H9 (cell line): ENCODE data around the gene PFDN2. TPM values are rescaled to one million over a fixed set of nuclear protein-coding genes. Genes with fewer than 3 reads are reported as not detected.

Experiments used
- DNase-seq: peaks from one replicate; pipeline ENCODE4 v3.0.0-alpha.2; 2017
- H2AFZ ChIP-seq: one replicate; pipeline ENCODE4 v1.6.1; 2013; ENCODE audit warnings: mild to moderate bottlenecking, low read length, control low read depth, moderate library complexity
- H2AK5ac ChIP-seq: 2 replicates; pipeline ENCODE4 v1.6.1; 2013; ENCODE audit warnings: low read length, control low read depth, mixed read lengths; ENCODE audit not compliant: insufficient read length
- H2BK120ac ChIP-seq: one replicate; pipeline ENCODE4 v1.6.1; 2013; ENCODE audit warnings: low read depth, mild to moderate bottlenecking, low read length, control low read depth, inconsistent platforms; ENCODE audit not compliant: poor library complexity, severe bottlenecking
- H2BK12ac ChIP-seq: 2 replicates; pipeline ENCODE4 v1.6.1; 2013; ENCODE audit warnings: low read length, control low read depth, mixed read lengths, low read depth; ENCODE audit not compliant: insufficient read length
- H2BK15ac ChIP-seq: 2 replicates; pipeline ENCODE4 v1.6.1; 2013; ENCODE audit warnings: low read depth, low read length, control low read depth
- H2BK20ac ChIP-seq: one replicate; pipeline ENCODE4 v1.6.1; 2013; ENCODE audit warnings: low read depth, mild to moderate bottlenecking, low read length, control low read depth, inconsistent platforms; ENCODE audit not compliant: poor library complexity, severe bottlenecking
- H2BK5ac ChIP-seq: 2 replicates; pipeline ENCODE4 v1.6.1; 2013; ENCODE audit warnings: low read length, control low read depth, mixed read lengths; ENCODE audit not compliant: insufficient read length
- H3K14ac ChIP-seq: 2 replicates; pipeline ENCODE4 v1.6.1; 2013; ENCODE audit warnings: low read length, control low read depth; ENCODE audit not compliant: insufficient read depth
- H3K18ac ChIP-seq: 2 replicates; pipeline ENCODE4 v1.6.1; 2013; ENCODE audit warnings: low read depth, mild to moderate bottlenecking, mixed read lengths, low read length, control low read depth; ENCODE audit not compliant: insufficient read length
- H3K23ac ChIP-seq: 2 replicates; pipeline ENCODE4 v1.6.1; 2013; ENCODE audit warnings: low read length, control low read depth, mixed read lengths, low read depth; ENCODE audit not compliant: insufficient read length
- H3K23me2 ChIP-seq: 2 replicates; pipeline ENCODE4 v1.6.1; 2013; ENCODE audit warnings: low read depth, mild to moderate bottlenecking, mixed read lengths, low read length, control low read depth; ENCODE audit not compliant: insufficient read length, poor library complexity, severe bottlenecking
- H3K27ac ChIP-seq: 2 replicates; pipeline ENCODE4 v1.5.1; 2013; ENCODE audit warnings: low read length, control low read depth, mixed read lengths, low read depth; ENCODE audit not compliant: insufficient read length
- H3K27me3 ChIP-seq: 2 replicates; pipeline ENCODE4 v1.6.1; 2013; ENCODE audit warnings: low read length, control low read depth, inconsistent platforms; ENCODE audit not compliant: insufficient read depth
- H3K4ac ChIP-seq: 2 replicates; pipeline ENCODE4 v1.6.1; 2013; ENCODE audit warnings: low read depth, mild to moderate bottlenecking, control low read depth, inconsistent platforms, low read length, moderate library complexity
- H3K4me1 ChIP-seq: 2 replicates; pipeline ENCODE4 v1.6.1; 2013; ENCODE audit warnings: low read length, control low read depth, inconsistent platforms; ENCODE audit not compliant: insufficient read depth
- H3K4me2 ChIP-seq: 2 replicates; pipeline ENCODE4 v1.6.1; 2013; ENCODE audit warnings: low read length, control low read depth, mixed read lengths; ENCODE audit not compliant: insufficient read length, insufficient read depth
- H3K56ac ChIP-seq: 2 replicates; pipeline ENCODE4 v1.6.1; 2013; ENCODE audit warnings: low read depth, mild to moderate bottlenecking, mixed read lengths, low read length, control low read depth; ENCODE audit not compliant: insufficient read length
- H3K79me1 ChIP-seq: 2 replicates; pipeline ENCODE4 v1.6.1; 2013; ENCODE audit warnings: low read depth, mild to moderate bottlenecking, moderate library complexity, low read length, control low read depth, inconsistent platforms; ENCODE audit not compliant: insufficient read depth, poor library complexity, severe bottlenecking
- H3K79me2 ChIP-seq: 2 replicates; pipeline ENCODE4 v1.6.1; 2013; ENCODE audit warnings: low read length, control low read depth, inconsistent platforms; ENCODE audit not compliant: insufficient read depth
- H3K9ac ChIP-seq: 2 replicates; pipeline ENCODE4 v1.6.1; 2013; ENCODE audit warnings: low read length, control low read depth, mixed read lengths; ENCODE audit not compliant: insufficient read length; ENCODE audit errors: extremely low read depth
- H3K9me3 ChIP-seq: one replicate; pipeline ENCODE4 v1.6.1; 2013; ENCODE audit warnings: low read depth, low read length, inconsistent platforms; ENCODE audit not compliant: control insufficient read depth
- H3T11ph ChIP-seq: one replicate; pipeline ENCODE4 v1.6.1; 2013; ENCODE audit warnings: mild to moderate bottlenecking, low read length, control low read depth, inconsistent platforms
- H4K20me1 ChIP-seq: one replicate; pipeline ENCODE4 v1.6.1; 2013; ENCODE audit not compliant: control insufficient read depth, insufficient read length, insufficient read depth
- H4K5ac ChIP-seq: 2 replicates; pipeline ENCODE4 v1.6.1; 2013; ENCODE audit warnings: low read depth, mild to moderate bottlenecking, mixed read lengths, low read length, control low read depth; ENCODE audit not compliant: insufficient read length
- H4K8ac ChIP-seq: replicated peaks from 2 replicates; pipeline ENCODE4 v1.6.1; 2013; ENCODE audit warnings: low read length, control low read depth, mixed read lengths, low read depth; ENCODE audit not compliant: insufficient read length
- H4K91ac ChIP-seq: 2 replicates; pipeline ENCODE4 v1.6.1; 2013; ENCODE audit warnings: low read depth, mild to moderate bottlenecking, moderate library complexity, mixed read lengths, low read length, control low read depth; ENCODE audit not compliant: insufficient read length
- H3K27ac Mint-ChIP-seq, 3 experiments: 2 replicates in 2 of 3; 3 replicates in 1 of 3; pipeline ENCODE4 v1.8.0; 2020 to 2021; ENCODE audit warnings: mixed read lengths in 3 of 3, mild to moderate bottlenecking in 1 of 3, moderate library complexity in 1 of 3
- H3K27me3 Mint-ChIP-seq: 2 replicates; pipeline ENCODE4 v1.8.0; 2021; ENCODE audit warnings: low read depth, mild to moderate bottlenecking, moderate library complexity, mixed read lengths
- H3K36me3 Mint-ChIP-seq, 3 experiments: 2 replicates in 2 of 3; 3 replicates in 1 of 3; pipeline ENCODE4 v1.8.0; 2020 to 2021; ENCODE audit warnings: low read depth in 3 of 3, mixed read lengths in 3 of 3; ENCODE audit not compliant: insufficient read depth in 1 of 3
- H3K4me1 Mint-ChIP-seq, 2 experiments: 2 replicates each; pipeline ENCODE4 v1.8.0; 2020; ENCODE audit warnings: mixed read lengths in 2 of 2
- H3K4me3 Mint-ChIP-seq, 2 experiments: 2 replicates in 1 of 2; 3 replicates in 1 of 2; pipeline ENCODE4 v1.8.0; 2020 to 2021; ENCODE audit warnings: mild to moderate bottlenecking in 2 of 2, mixed read lengths in 2 of 2, moderate library complexity in 1 of 2
- H3K9me3 Mint-ChIP-seq, 2 experiments: 2 replicates in 1 of 2; 3 replicates in 1 of 2; pipeline ENCODE4 v1.8.0; 2020; ENCODE audit warnings: mild to moderate bottlenecking in 2 of 2, mixed read lengths in 2 of 2, moderate library complexity in 1 of 2
- WGBS: extraction: QIAGEN DNeasy Blood & Tissue Kit; methylation state at CpG from one replicate; pipeline ENCODE4 v1.1.7; 2013; ENCODE audit warnings: missing lambda C conversion rate, low lambda C conversion rate, mixed read lengths; ENCODE audit not compliant: insufficient read length; ENCODE audit errors: extremely low coverage; 5-methylcytosine and 5-hydroxymethylcytosine counted together
- total RNA-seq: library from RNA; stranded (reverse); gene quantifications from 2 replicates; pipeline ENCODE4 v1.2.1, GENCODE V29; 2021
- TF ChIP-seq, protein P1 (sequence below): fragments of 200-600 bp; sonication (generic); conservative IDR thresholded peaks from 3 replicates; pipeline ENCODE4 v1.8.0; 2021; ENCODE audit warnings: antibody characterized with exemption, mild to moderate bottlenecking

PFDN2 gene
- total RNA-seq, 1 experiment from 2014 or later, result 71.8 TPM

DNA sequence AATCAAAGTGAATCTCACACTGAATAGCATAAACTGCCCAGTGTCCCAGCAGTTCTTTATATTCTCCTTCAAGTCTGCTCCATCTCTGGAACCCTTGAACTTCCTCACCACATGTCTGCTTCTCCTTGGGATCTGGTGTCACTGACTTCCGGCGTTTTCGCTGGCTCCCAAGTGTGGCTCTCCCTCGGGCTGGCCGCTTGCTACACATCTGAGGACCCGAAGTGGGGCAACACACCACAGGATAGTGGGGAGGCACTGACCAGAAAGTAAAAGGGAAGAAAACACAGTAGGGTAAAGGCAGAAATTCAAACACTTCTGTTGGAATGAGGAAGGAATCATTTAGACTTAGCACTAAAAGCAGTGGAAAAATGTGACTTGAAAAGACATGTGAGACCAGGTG is 5.1 kb upstream of the PFDN2 start:
- no peak for DNase-seq
- H3K23me2 ChIP-seq, result peaks cover 9% of the 10 kb centered on the region
- no peak overlapping the region for H3K4me2 ChIP-seq
- H4K20me1 ChIP-seq, result no peaks in the 10 kb centered on the region
- Mint-ChIP-seq H3K36me3 (peaks cover 40 to 81% (median 77%) of the 10 kb centered on the region in 3 experiments; a peak in 6 of 7 replicates), H3K27me3 (no peaks in the 10 kb centered on the region), H3K4me3 (no peak overlapping the region), H3K27ac (no peak overlapping the region; a peak in 1 of 7 replicates), H3K4me1 (peaks cover 14 to 18% of the 10 kb centered on the region in 2 experiments), H3K9me3 (no peaks in the 10 kb centered on the region)
- H2AK5ac ChIP-seq, result no peak overlapping the region
- H3K56ac ChIP-seq, result no peak overlapping the region
- no peak overlapping the region for H2AFZ ChIP-seq
- H3K27me3 ChIP-seq, result no peaks in the 10 kb centered on the region
- H4K5ac ChIP-seq, result no peak overlapping the region
- H3K23ac ChIP-seq, result no peak overlapping the region
- no peak overlapping the region for H2BK20ac ChIP-seq
- H3K9me3 ChIP-seq, result no peaks in the 10 kb centered on the region
- H3K9ac ChIP-seq, result no peak overlapping the region
- H2BK120ac ChIP-seq, result no peak overlapping the region
- no CpG with 5 or more reads among the region's 6 CpGs for WGBS
- H3K79me2 ChIP-seq, result no peaks in the 10 kb centered on the region
- no peak overlapping the region for H3T11ph ChIP-seq
- H3K27ac ChIP-seq, result no peak overlapping the region
- H3K4ac ChIP-seq, result no peak overlapping the region
- no peak overlapping the region for H3K18ac ChIP-seq
- no peak overlapping the region for H2BK12ac ChIP-seq
- TF ChIP-seq, protein P1, sequence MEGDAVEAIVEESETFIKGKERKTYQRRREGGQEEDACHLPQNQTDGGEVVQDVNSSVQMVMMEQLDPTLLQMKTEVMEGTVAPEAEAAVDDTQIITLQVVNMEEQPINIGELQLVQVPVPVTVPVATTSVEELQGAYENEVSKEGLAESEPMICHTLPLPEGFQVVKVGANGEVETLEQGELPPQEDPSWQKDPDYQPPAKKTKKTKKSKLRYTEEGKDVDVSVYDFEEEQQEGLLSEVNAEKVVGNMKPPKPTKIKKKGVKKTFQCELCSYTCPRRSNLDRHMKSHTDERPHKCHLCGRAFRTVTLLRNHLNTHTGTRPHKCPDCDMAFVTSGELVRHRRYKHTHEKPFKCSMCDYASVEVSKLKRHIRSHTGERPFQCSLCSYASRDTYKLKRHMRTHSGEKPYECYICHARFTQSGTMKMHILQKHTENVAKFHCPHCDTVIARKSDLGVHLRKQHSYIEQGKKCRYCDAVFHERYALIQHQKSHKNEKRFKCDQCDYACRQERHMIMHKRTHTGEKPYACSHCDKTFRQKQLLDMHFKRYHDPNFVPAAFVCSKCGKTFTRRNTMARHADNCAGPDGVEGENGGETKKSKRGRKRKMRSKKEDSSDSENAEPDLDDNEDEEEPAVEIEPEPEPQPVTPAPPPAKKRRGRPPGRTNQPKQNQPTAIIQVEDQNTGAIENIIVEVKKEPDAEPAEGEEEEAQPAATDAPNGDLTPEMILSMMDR, result no peak
- H2BK5ac ChIP-seq, result no peak overlapping the region
- no peak overlapping the region for H4K91ac ChIP-seq
- no peak overlapping the region for H2BK15ac ChIP-seq
- H4K8ac ChIP-seq, result no peak overlapping the region
- H3K79me1 ChIP-seq, result no peaks in the 10 kb centered on the region
- no peak overlapping the region for H3K14ac ChIP-seq
- peaks cover 5% of the 10 kb centered on the region; the same call in 1 of the 2 replicates for H3K4me1 ChIP-seq
